B cell (primary cell): Measurements from ENCODE around the gene GLRX.

ENCODE experiments used
- EZH2 ChIP-seq: IDR thresholded peaks from 2 replicates; pipeline ENCODE4 v1.6.1; 2012; ENCODE audit warnings: borderline replicate concordance, low read depth, mild to moderate bottlenecking, moderate library complexity, low read length; ENCODE audit not compliant: insufficient read depth, poor library complexity, severe bottlenecking
- TF ChIP-seq, protein P1 (sequence below): fragments of 200-600 bp; IDR thresholded peaks from one replicate; pipeline ENCODE4 v1.8.0; 2022; ENCODE audit warnings: antibody characterized with exemption, mild to moderate bottlenecking

GRCh38 chr5:95782181-95782580 lies 40.3 kb downstream of the GLRX start:
- TF ChIP-seq, protein P1, sequence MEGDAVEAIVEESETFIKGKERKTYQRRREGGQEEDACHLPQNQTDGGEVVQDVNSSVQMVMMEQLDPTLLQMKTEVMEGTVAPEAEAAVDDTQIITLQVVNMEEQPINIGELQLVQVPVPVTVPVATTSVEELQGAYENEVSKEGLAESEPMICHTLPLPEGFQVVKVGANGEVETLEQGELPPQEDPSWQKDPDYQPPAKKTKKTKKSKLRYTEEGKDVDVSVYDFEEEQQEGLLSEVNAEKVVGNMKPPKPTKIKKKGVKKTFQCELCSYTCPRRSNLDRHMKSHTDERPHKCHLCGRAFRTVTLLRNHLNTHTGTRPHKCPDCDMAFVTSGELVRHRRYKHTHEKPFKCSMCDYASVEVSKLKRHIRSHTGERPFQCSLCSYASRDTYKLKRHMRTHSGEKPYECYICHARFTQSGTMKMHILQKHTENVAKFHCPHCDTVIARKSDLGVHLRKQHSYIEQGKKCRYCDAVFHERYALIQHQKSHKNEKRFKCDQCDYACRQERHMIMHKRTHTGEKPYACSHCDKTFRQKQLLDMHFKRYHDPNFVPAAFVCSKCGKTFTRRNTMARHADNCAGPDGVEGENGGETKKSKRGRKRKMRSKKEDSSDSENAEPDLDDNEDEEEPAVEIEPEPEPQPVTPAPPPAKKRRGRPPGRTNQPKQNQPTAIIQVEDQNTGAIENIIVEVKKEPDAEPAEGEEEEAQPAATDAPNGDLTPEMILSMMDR: no peak
- no peak for TF ChIP-seq EZH2
